H9 (cell line): ENCODE measurements around the gene LMF2. TPM values are rescaled to one million over a fixed set of nuclear protein-coding genes. Genes with fewer than 3 reads are reported as not detected.

ENCODE experiments used
- DNase-seq: peaks from one replicate; pipeline ENCODE4 v3.0.0-alpha.2; 2017
- H2AFZ ChIP-seq: one replicate; pipeline ENCODE4 v1.6.1; 2013; ENCODE audit warnings: mild to moderate bottlenecking, low read length, control low read depth, moderate library complexity
- H2AK5ac ChIP-seq: 2 replicates; pipeline ENCODE4 v1.6.1; 2013; ENCODE audit warnings: low read length, control low read depth, mixed read lengths; ENCODE audit not compliant: insufficient read length
- H2BK120ac ChIP-seq: one replicate; pipeline ENCODE4 v1.6.1; 2013; ENCODE audit warnings: low read depth, mild to moderate bottlenecking, low read length, control low read depth, inconsistent platforms; ENCODE audit not compliant: poor library complexity, severe bottlenecking
- H2BK12ac ChIP-seq: 2 replicates; pipeline ENCODE4 v1.6.1; 2013; ENCODE audit warnings: low read length, control low read depth, mixed read lengths, low read depth; ENCODE audit not compliant: insufficient read length
- H2BK15ac ChIP-seq: 2 replicates; pipeline ENCODE4 v1.6.1; 2013; ENCODE audit warnings: low read depth, low read length, control low read depth
- H2BK20ac ChIP-seq: one replicate; pipeline ENCODE4 v1.6.1; 2013; ENCODE audit warnings: low read depth, mild to moderate bottlenecking, low read length, control low read depth, inconsistent platforms; ENCODE audit not compliant: poor library complexity, severe bottlenecking
- H2BK5ac ChIP-seq: 2 replicates; pipeline ENCODE4 v1.6.1; 2013; ENCODE audit warnings: low read length, control low read depth, mixed read lengths; ENCODE audit not compliant: insufficient read length
- H3K14ac ChIP-seq: 2 replicates; pipeline ENCODE4 v1.6.1; 2013; ENCODE audit warnings: low read length, control low read depth; ENCODE audit not compliant: insufficient read depth
- H3K18ac ChIP-seq: 2 replicates; pipeline ENCODE4 v1.6.1; 2013; ENCODE audit warnings: low read depth, mild to moderate bottlenecking, mixed read lengths, low read length, control low read depth; ENCODE audit not compliant: insufficient read length
- H3K23ac ChIP-seq: 2 replicates; pipeline ENCODE4 v1.6.1; 2013; ENCODE audit warnings: low read length, control low read depth, mixed read lengths, low read depth; ENCODE audit not compliant: insufficient read length
- H3K23me2 ChIP-seq: 2 replicates; pipeline ENCODE4 v1.6.1; 2013; ENCODE audit warnings: low read depth, mild to moderate bottlenecking, mixed read lengths, low read length, control low read depth; ENCODE audit not compliant: insufficient read length, poor library complexity, severe bottlenecking
- H3K27ac ChIP-seq: 2 replicates; pipeline ENCODE4 v1.5.1; 2013; ENCODE audit warnings: low read length, control low read depth, mixed read lengths, low read depth; ENCODE audit not compliant: insufficient read length
- H3K27me3 ChIP-seq: 2 replicates; pipeline ENCODE4 v1.6.1; 2013; ENCODE audit warnings: low read length, control low read depth, inconsistent platforms; ENCODE audit not compliant: insufficient read depth
- H3K4ac ChIP-seq: 2 replicates; pipeline ENCODE4 v1.6.1; 2013; ENCODE audit warnings: low read depth, mild to moderate bottlenecking, control low read depth, inconsistent platforms, low read length, moderate library complexity
- H3K4me1 ChIP-seq: 2 replicates; pipeline ENCODE4 v1.6.1; 2013; ENCODE audit warnings: low read length, control low read depth, inconsistent platforms; ENCODE audit not compliant: insufficient read depth
- H3K4me2 ChIP-seq: 2 replicates; pipeline ENCODE4 v1.6.1; 2013; ENCODE audit warnings: low read length, control low read depth, mixed read lengths; ENCODE audit not compliant: insufficient read length, insufficient read depth
- H3K56ac ChIP-seq: 2 replicates; pipeline ENCODE4 v1.6.1; 2013; ENCODE audit warnings: low read depth, mild to moderate bottlenecking, mixed read lengths, low read length, control low read depth; ENCODE audit not compliant: insufficient read length
- H3K79me1 ChIP-seq: 2 replicates; pipeline ENCODE4 v1.6.1; 2013; ENCODE audit warnings: low read depth, mild to moderate bottlenecking, moderate library complexity, low read length, control low read depth, inconsistent platforms; ENCODE audit not compliant: insufficient read depth, poor library complexity, severe bottlenecking
- H3K79me2 ChIP-seq: 2 replicates; pipeline ENCODE4 v1.6.1; 2013; ENCODE audit warnings: low read length, control low read depth, inconsistent platforms; ENCODE audit not compliant: insufficient read depth
- H3K9ac ChIP-seq: 2 replicates; pipeline ENCODE4 v1.6.1; 2013; ENCODE audit warnings: low read length, control low read depth, mixed read lengths; ENCODE audit not compliant: insufficient read length; ENCODE audit errors: extremely low read depth
- H3K9me3 ChIP-seq: one replicate; pipeline ENCODE4 v1.6.1; 2013; ENCODE audit warnings: low read depth, low read length, inconsistent platforms; ENCODE audit not compliant: control insufficient read depth
- H3T11ph ChIP-seq: one replicate; pipeline ENCODE4 v1.6.1; 2013; ENCODE audit warnings: mild to moderate bottlenecking, low read length, control low read depth, inconsistent platforms
- H4K20me1 ChIP-seq: one replicate; pipeline ENCODE4 v1.6.1; 2013; ENCODE audit not compliant: control insufficient read depth, insufficient read length, insufficient read depth
- H4K5ac ChIP-seq: 2 replicates; pipeline ENCODE4 v1.6.1; 2013; ENCODE audit warnings: low read depth, mild to moderate bottlenecking, mixed read lengths, low read length, control low read depth; ENCODE audit not compliant: insufficient read length
- H4K8ac ChIP-seq: replicated peaks from 2 replicates; pipeline ENCODE4 v1.6.1; 2013; ENCODE audit warnings: low read length, control low read depth, mixed read lengths, low read depth; ENCODE audit not compliant: insufficient read length
- H4K91ac ChIP-seq: 2 replicates; pipeline ENCODE4 v1.6.1; 2013; ENCODE audit warnings: low read depth, mild to moderate bottlenecking, moderate library complexity, mixed read lengths, low read length, control low read depth; ENCODE audit not compliant: insufficient read length
- H3K27ac Mint-ChIP-seq, 3 experiments: 2 replicates in 2 of 3; 3 replicates in 1 of 3; pipeline ENCODE4 v1.8.0; 2020 to 2021; ENCODE audit warnings: mixed read lengths in 3 of 3, mild to moderate bottlenecking in 1 of 3, moderate library complexity in 1 of 3
- H3K27me3 Mint-ChIP-seq: 2 replicates; pipeline ENCODE4 v1.8.0; 2021; ENCODE audit warnings: low read depth, mild to moderate bottlenecking, moderate library complexity, mixed read lengths
- H3K36me3 Mint-ChIP-seq, 3 experiments: 2 replicates in 2 of 3; 3 replicates in 1 of 3; pipeline ENCODE4 v1.8.0; 2020 to 2021; ENCODE audit warnings: low read depth in 3 of 3, mixed read lengths in 3 of 3; ENCODE audit not compliant: insufficient read depth in 1 of 3
- H3K4me1 Mint-ChIP-seq, 2 experiments: 2 replicates each; pipeline ENCODE4 v1.8.0; 2020; ENCODE audit warnings: mixed read lengths in 2 of 2
- H3K4me3 Mint-ChIP-seq, 2 experiments: 2 replicates in 1 of 2; 3 replicates in 1 of 2; pipeline ENCODE4 v1.8.0; 2020 to 2021; ENCODE audit warnings: mild to moderate bottlenecking in 2 of 2, mixed read lengths in 2 of 2, moderate library complexity in 1 of 2
- H3K9me3 Mint-ChIP-seq, 2 experiments: 2 replicates in 1 of 2; 3 replicates in 1 of 2; pipeline ENCODE4 v1.8.0; 2020; ENCODE audit warnings: mild to moderate bottlenecking in 2 of 2, mixed read lengths in 2 of 2, moderate library complexity in 1 of 2
- WGBS: extraction: QIAGEN DNeasy Blood & Tissue Kit; methylation state at CpG from one replicate; pipeline ENCODE4 v1.1.7; 2013; ENCODE audit warnings: missing lambda C conversion rate, low lambda C conversion rate, mixed read lengths; ENCODE audit not compliant: insufficient read length; ENCODE audit errors: extremely low coverage; 5-methylcytosine and 5-hydroxymethylcytosine counted together
- total RNA-seq: library from RNA; stranded (reverse); gene quantifications from 2 replicates; pipeline ENCODE4 v1.2.1, GENCODE V29; 2021
- TF ChIP-seq, protein P1 (sequence below): fragments of 200-600 bp; sonication (generic); conservative IDR thresholded peaks from 3 replicates; pipeline ENCODE4 v1.8.0; 2021; ENCODE audit warnings: antibody characterized with exemption, mild to moderate bottlenecking

LMF2 gene
- total RNA-seq, 1 experiment from 2014 or later = 43.6 TPM

DNA sequence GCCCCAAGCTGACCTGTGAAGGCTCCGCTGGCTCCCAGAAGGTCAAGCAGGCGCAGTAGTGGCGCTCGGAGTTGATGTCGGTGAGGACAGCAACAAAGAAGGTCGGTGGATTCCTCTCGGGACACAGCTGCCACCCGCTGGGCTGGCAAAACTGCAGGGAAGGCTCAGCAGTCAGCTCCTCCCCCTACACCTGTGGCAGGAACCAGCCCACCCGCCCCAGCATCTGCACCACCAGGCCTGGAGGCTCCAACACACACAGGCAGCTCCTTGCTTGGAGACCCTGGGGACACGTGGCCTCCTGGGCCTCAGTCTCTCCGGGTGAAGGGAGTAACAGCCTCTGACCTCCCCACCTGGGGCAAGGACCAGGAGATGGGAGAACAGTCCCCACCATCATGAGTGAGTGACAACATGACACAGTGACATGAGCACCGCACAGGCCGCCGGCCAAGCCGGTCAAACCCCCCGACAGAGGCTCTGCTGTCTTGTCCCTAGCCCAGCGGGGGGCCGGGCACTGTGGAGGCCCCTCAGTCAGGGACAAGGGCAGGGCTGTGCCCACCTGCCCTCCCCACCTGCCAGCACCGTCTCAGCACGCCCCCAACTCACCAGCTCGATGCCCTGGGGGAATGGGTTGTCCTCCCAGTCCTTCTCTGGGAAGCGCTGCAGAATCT lies 39.6 kb downstream of the LMF2 start:
- no peak overlapping the region for H3K9ac ChIP-seq
- no peak overlapping the region for H3K4me2 ChIP-seq
- H3T11ph ChIP-seq = no peak overlapping the region
- no peak overlapping the region for H2BK20ac ChIP-seq
- Mint-ChIP-seq H3K27me3 (no peaks in the 10 kb centered on the region), H3K36me3 (peaks cover 16 to 45% (median 40%) of the 10 kb centered on the region in 3 experiments; a peak in 6 of 7 replicates), H3K27ac (no peak overlapping the region), H3K4me3 (no peak overlapping the region), H3K9me3 (no peaks in the 10 kb centered on the region), H3K4me1 (peaks cover 13 to 15% of the 10 kb centered on the region in 2 experiments)
- H2BK12ac ChIP-seq = no peak overlapping the region
- TF ChIP-seq, protein P1, sequence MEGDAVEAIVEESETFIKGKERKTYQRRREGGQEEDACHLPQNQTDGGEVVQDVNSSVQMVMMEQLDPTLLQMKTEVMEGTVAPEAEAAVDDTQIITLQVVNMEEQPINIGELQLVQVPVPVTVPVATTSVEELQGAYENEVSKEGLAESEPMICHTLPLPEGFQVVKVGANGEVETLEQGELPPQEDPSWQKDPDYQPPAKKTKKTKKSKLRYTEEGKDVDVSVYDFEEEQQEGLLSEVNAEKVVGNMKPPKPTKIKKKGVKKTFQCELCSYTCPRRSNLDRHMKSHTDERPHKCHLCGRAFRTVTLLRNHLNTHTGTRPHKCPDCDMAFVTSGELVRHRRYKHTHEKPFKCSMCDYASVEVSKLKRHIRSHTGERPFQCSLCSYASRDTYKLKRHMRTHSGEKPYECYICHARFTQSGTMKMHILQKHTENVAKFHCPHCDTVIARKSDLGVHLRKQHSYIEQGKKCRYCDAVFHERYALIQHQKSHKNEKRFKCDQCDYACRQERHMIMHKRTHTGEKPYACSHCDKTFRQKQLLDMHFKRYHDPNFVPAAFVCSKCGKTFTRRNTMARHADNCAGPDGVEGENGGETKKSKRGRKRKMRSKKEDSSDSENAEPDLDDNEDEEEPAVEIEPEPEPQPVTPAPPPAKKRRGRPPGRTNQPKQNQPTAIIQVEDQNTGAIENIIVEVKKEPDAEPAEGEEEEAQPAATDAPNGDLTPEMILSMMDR = no peak
- no peaks in the 10 kb centered on the region for H4K20me1 ChIP-seq
- H3K4ac ChIP-seq = no peak overlapping the region
- no peak overlapping the region for H3K56ac ChIP-seq
- H3K14ac ChIP-seq = no peak overlapping the region
- H2BK5ac ChIP-seq = no peak overlapping the region
- H3K27ac ChIP-seq = no peak overlapping the region
- no CpG with 5 or more reads among the region's 22 CpGs for WGBS
- no peak overlapping the region for H2AFZ ChIP-seq
- H3K4me1 ChIP-seq = no peaks in the 10 kb centered on the region
- H4K8ac ChIP-seq = no peak overlapping the region
- H2BK120ac ChIP-seq = no peak overlapping the region
- peaks cover 11% of the 10 kb centered on the region for H3K79me1 ChIP-seq
- no peaks in the 10 kb centered on the region for H3K27me3 ChIP-seq
- H4K91ac ChIP-seq = no peak overlapping the region
- H4K5ac ChIP-seq = no peak overlapping the region
- H2BK15ac ChIP-seq = no peak overlapping the region
- no peak overlapping the region for H3K23ac ChIP-seq
- H3K9me3 ChIP-seq = no peaks in the 10 kb centered on the region
- H3K18ac ChIP-seq = no peak overlapping the region
- H3K79me2 ChIP-seq = peaks cover 7% of the 10 kb centered on the region; the same call in 1 of the 2 replicates
- H3K23me2 ChIP-seq = no peaks in the 10 kb centered on the region
- no peak for DNase-seq
- no peak overlapping the region for H2AK5ac ChIP-seq
